Stimulated activated CD4-positive, alpha-beta T cell treated with anti-CD3 and anti-CD28 coated beads, TNF-alpha, amount 100 ng/mL, for 24 hours (primary cell): ENCODE results near the gene SLC35B2.

ENCODE experiments used
- DNase-seq, 3 experiments: peaks; one replicate each; pipeline ENCODE4 v3.0.0-alpha.2; 2020; ENCODE audit warnings: low read depth in 3 of 3

SLC35B2 gene

GRCh38 chr6:44257025-44257752 lies at the start of gene SLC35B2:
Gene SLC35B2, minus strand, starts transcription at chr6:44257528. Its CDS starts 118 bp downstream, at chr6:44257410.
- DNase-seq: peak in 1 of 3 experiments; percentile 64

- DNase-seq: no peak
Observed at GRCh38 chr6:44306710-44307109, 49.4 kb upstream of the SLC35B2 start.

GRCh38 chr6:44305200-44305725 lies 47.9 kb upstream of the SLC35B2 start:
- no peak for DNase-seq

- peak in 1 of 3 experiments; percentile 36 for DNase-seq
Observed at GRCh38 chr6:44304282-44305199, 47.2 kb upstream of the SLC35B2 start.

GRCh38 chr6:44303842-44304241 lies 46.5 kb upstream of the SLC35B2 start:
- DNase-seq: no peak

- no peak for DNase-seq
Observed at GRCh38 chr6:44302856-44303255, 45.5 kb upstream of the SLC35B2 start.

- DNase-seq: no peak
Observed at GRCh38 chr6:44301782-44302564, 44.6 kb upstream of the SLC35B2 start.

- no peak for DNase-seq
Observed at GRCh38 chr6:44301106-44301505, 43.8 kb upstream of the SLC35B2 start.

- no peak for DNase-seq
Observed at GRCh38 chr6:44300292-44300823, 43.0 kb upstream of the SLC35B2 start.

- no peak for DNase-seq
Observed at GRCh38 chr6:44298864-44299263, 41.5 kb upstream of the SLC35B2 start.

GRCh38 chr6:44298055-44298803 lies 40.9 kb upstream of the SLC35B2 start:
- DNase-seq: no peak

GRCh38 chr6:44297063-44298038 lies 40.0 kb upstream of the SLC35B2 start:
- peak; percentile 22 to 62 (median 38) for DNase-seq

- no peak for DNase-seq
Observed at GRCh38 chr6:44294832-44295791, 37.8 kb upstream of the SLC35B2 start.

GRCh38 chr6:44292661-44293365 lies 35.5 kb upstream of the SLC35B2 start:
- DNase-seq: no peak

GRCh38 chr6:44291841-44292240 lies 34.5 kb upstream of the SLC35B2 start:
- no peak for DNase-seq

GRCh38 chr6:44289726-44290260 lies 32.5 kb upstream of the SLC35B2 start:
- DNase-seq: no peak

- no peak for DNase-seq
Observed at GRCh38 chr6:44286747-44287146, 29.4 kb upstream of the SLC35B2 start.

- DNase-seq: no peak
Observed at GRCh38 chr6:44286285-44286565, 28.9 kb upstream of the SLC35B2 start.
